IMR-90 (cell line): ENCODE results near the gene ESR1. TPM values are rescaled to one million over a fixed set of nuclear protein-coding genes. Genes with fewer than 3 reads are reported as not detected.
"Not testable (repeated sequence)": the region's sequence is repeated elsewhere in the genome, so short reads cannot be mapped to it uniquely, and the experiment has no call there.

ENCODE experiments used
- ATAC-seq: fragments of 200-7000 bp; cut with Tn5 transposase; 2 replicates; pipeline ENCODE4 v1.9.1; 2020; ENCODE audit warnings: low read depth, mild to moderate bottlenecking, moderate library complexity
- BruUV-seq: library from RNA; stranded (reverse); fragments of 400-500 nt; replicated peaks from 2 replicates; lab custom pipeline; 2021; lab: Mats Ljungman, UMichigan
- CTCF ChIA-PET: fragments of 300-600 bp; formaldehyde crosslinking; extraction: SDS; loops from one replicate; lab custom pipeline; 2021; ENCODE audit warnings: antibody characterized with exemption; lab: Yijun Ruan, JAX
- POLR2A ChIA-PET: fragments of 300-600 bp; sonication (Branson Sonifier 250); formaldehyde crosslinking; loops from one replicate; lab custom pipeline; 2022; ENCODE audit warnings: antibody characterized with exemption; ENCODE audit not compliant: unreplicated experiment; lab: Charles Lee
- DNase-seq: peaks from one replicate; pipeline ENCODE4 v3.0.0; 2013
- H2AFZ ChIP-seq: replicated peaks from 2 replicates; pipeline ENCODE3; 2013; ENCODE audit warnings: low read length, mild to moderate bottlenecking; ENCODE audit not compliant: poor library complexity
- H2AK5ac ChIP-seq: 2 replicates; pipeline ENCODE4 v1.6.1; 2013; ENCODE audit warnings: low read depth, low read length, inconsistent platforms
- H2AK9ac ChIP-seq: replicated peaks from 2 replicates; pipeline ENCODE3; 2013; ENCODE audit warnings: mild to moderate bottlenecking, low read depth, low read length, moderate library complexity; ENCODE audit not compliant: poor library complexity
- H2BK120ac ChIP-seq: 2 replicates; pipeline ENCODE4 v1.6.1; 2013; ENCODE audit warnings: low read depth, low read length, inconsistent platforms
- H2BK15ac ChIP-seq: 3 replicates; pipeline ENCODE4 v1.6.1; 2013; ENCODE audit warnings: low read depth, low read length, inconsistent platforms
- H2BK20ac ChIP-seq: 2 replicates; pipeline ENCODE4 v1.6.1; 2013; ENCODE audit warnings: low read depth, mild to moderate bottlenecking, inconsistent platforms, low read length, moderate library complexity
- H2BK5ac ChIP-seq: 2 replicates; pipeline ENCODE4 v1.6.1; 2013; ENCODE audit warnings: mild to moderate bottlenecking, low read depth, low read length, inconsistent platforms; ENCODE audit not compliant: poor library complexity, severe bottlenecking
- H3K14ac ChIP-seq: replicated peaks from 2 replicates; pipeline ENCODE4 v1.6.1; 2013; ENCODE audit warnings: low read depth, low read length, inconsistent platforms
- H3K18ac ChIP-seq: 2 replicates; pipeline ENCODE4 v1.6.1; 2013; ENCODE audit warnings: low read depth, low read length, control low read depth
- H3K23ac ChIP-seq: 2 replicates; pipeline ENCODE4 v1.6.1; 2013; ENCODE audit warnings: low read depth, low read length, inconsistent platforms
- H3K27ac ChIP-seq: 2 replicates; pipeline ENCODE4 v1.5.1; 2013; ENCODE audit warnings: mild to moderate bottlenecking, control low read depth, low read length; ENCODE audit not compliant: insufficient read depth
- H3K27me3 ChIP-seq: 2 replicates; pipeline ENCODE4 v1.6.1; 2013; ENCODE audit warnings: low read length; ENCODE audit not compliant: control insufficient read depth, insufficient read depth
- H3K36me3 ChIP-seq: 2 replicates; pipeline ENCODE4 v1.6.1; 2013; ENCODE audit warnings: low read length, mixed read lengths; ENCODE audit not compliant: control insufficient read depth, insufficient read depth
- H3K4ac ChIP-seq: 2 replicates; pipeline ENCODE4 v1.6.1; 2013; ENCODE audit warnings: low read depth, low read length, inconsistent platforms
- H3K4me1 ChIP-seq: 2 replicates; pipeline ENCODE4 v1.6.1; 2013; ENCODE audit warnings: low read length, mixed read lengths; ENCODE audit not compliant: control insufficient read depth, insufficient read depth
- H3K4me2 ChIP-seq: 2 replicates; pipeline ENCODE4 v1.6.1; 2013; ENCODE audit warnings: low read depth, mild to moderate bottlenecking, control low read depth, low read length, moderate library complexity
- H3K4me3 ChIP-seq: 2 replicates; pipeline ENCODE4 v1.5.1; 2013; ENCODE audit warnings: low read depth, mild to moderate bottlenecking, control low read depth, low read length, moderate library complexity; ENCODE audit not compliant: insufficient read depth
- H3K56ac ChIP-seq: 2 replicates; pipeline ENCODE4 v1.6.1; 2013; ENCODE audit warnings: low read length, inconsistent platforms; ENCODE audit not compliant: insufficient read depth; ENCODE audit errors: extremely low read depth
- H3K79me1 ChIP-seq, 2 experiments: 2 replicates each; pipeline ENCODE4 v1.6.1; 2013; ENCODE audit warnings: low read length in 2 of 2, inconsistent platforms in 1 of 2, low read depth in 1 of 2
- H3K9ac ChIP-seq: 2 replicates; pipeline ENCODE4 v1.6.1; 2013; ENCODE audit warnings: low read depth, low read length, control low read depth
- H3K9me1 ChIP-seq: 2 replicates; pipeline ENCODE4 v1.6.1; 2013; ENCODE audit warnings: low read length, inconsistent platforms; ENCODE audit not compliant: insufficient read depth
- H3K9me3 ChIP-seq: 2 replicates; pipeline ENCODE4 v1.6.1; 2013; ENCODE audit warnings: low read length; ENCODE audit not compliant: control insufficient read depth, insufficient read depth
- H4K20me1 ChIP-seq: 2 replicates; pipeline ENCODE4 v1.6.1; 2013; ENCODE audit warnings: low read length, inconsistent platforms; ENCODE audit not compliant: insufficient read depth
- H4K5ac ChIP-seq: 2 replicates; pipeline ENCODE4 v1.6.1; 2013; ENCODE audit warnings: mild to moderate bottlenecking, low read depth, low read length, control low read depth
- H4K8ac ChIP-seq, 2 experiments: 2 replicates each; pipeline ENCODE4 v1.6.1; 2013; ENCODE audit warnings: low read depth in 2 of 2, low read length in 2 of 2, control low read depth in 1 of 2, inconsistent platforms in 1 of 2
- H4K91ac ChIP-seq: 2 replicates; pipeline ENCODE4 v1.6.1; 2013; ENCODE audit warnings: low read depth, low read length, inconsistent platforms; ENCODE audit not compliant: insufficient read depth
- WGBS, 2 experiments: methylation state at CpG; one replicate each; pipeline versions ENCODE4 v1.1.5 to v1.1.7; 2013; ENCODE audit warnings: missing lambda C conversion rate in 2 of 2; ENCODE audit not compliant: insufficient read length in 1 of 2; ENCODE audit errors: extremely low coverage in 2 of 2; 5-methylcytosine and 5-hydroxymethylcytosine counted together
- dilution Hi-C: fragments of 300-500 bp; cut with HindIII; formaldehyde crosslinking; loops from one replicate; pipeline ENCODE4 v1.14.3; 2018; ENCODE audit warnings: low sequenced_read_pairs; ENCODE audit not compliant: unreplicated experiment
- in situ Hi-C: fragments of 300-500 bp; cut with MboI; formaldehyde crosslinking; loops from 3 replicates; pipeline ENCODE4 v1.14.3; 2019; ENCODE audit warnings: low sequenced_read_pairs, inconsistent platforms, mixed read lengths
- intact Hi-C: fragments of 100-400 bp; cut with micrococcal nuclease; formaldehyde crosslinking; loops from 2 replicates; pipeline ENCODE4 v1.10.0; 2022
- polyA plus RNA-seq, 3 experiments: library from polyadenylated mRNA; depleted of rRNA; stranded (reverse); fragments of >200 nt; gene quantifications; 2 replicates each; pipeline ENCODE4 v1.2.3, GENCODE V29; 2012; ENCODE audit warnings: low replicate concordance in 1 of 3
- total RNA-seq: library from RNA; depleted of rRNA; stranded (reverse); fragments of >200 nt; gene quantifications from 2 replicates; pipeline ENCODE4 v1.2.3, GENCODE V29; 2012

The ESR1 gene
- total and polyA plus RNA-seq, 2 of the 4 experiments (the other 2 are of a cell fraction): not detected

DNA sequence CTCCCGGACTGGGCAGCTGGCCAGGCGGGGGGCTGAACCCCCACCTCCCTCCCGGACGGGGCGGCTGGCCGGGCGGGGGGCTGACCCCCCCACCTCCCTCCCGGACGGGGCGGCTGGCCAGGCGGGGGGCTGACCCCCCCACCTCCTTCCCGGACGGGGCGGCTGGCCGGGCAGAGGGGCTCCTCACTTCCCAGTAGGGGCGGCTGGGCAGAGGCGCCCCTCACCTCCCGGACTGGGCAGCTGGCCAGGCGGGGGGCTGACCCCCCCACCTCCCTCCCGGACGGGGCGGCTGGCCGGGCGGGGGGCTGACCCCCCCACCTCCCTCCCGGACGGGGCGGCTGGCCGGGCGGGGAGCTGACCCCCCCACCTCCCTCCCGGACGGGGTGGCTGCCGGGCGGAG lies 91.7 kb downstream of the ESR1 start:
- H3K9ac ChIP-seq, H2AFZ ChIP-seq, H3K4me2 ChIP-seq, CTCF ChIA-PET, H3K36me3 ChIP-seq, H2BK20ac ChIP-seq, H4K91ac ChIP-seq, H2BK5ac ChIP-seq, H3K9me1 ChIP-seq, H3K4me3 ChIP-seq, H3K14ac ChIP-seq, H2AK9ac ChIP-seq, ATAC-seq, H3K4ac ChIP-seq, H2BK15ac ChIP-seq, H4K5ac ChIP-seq, H3K18ac ChIP-seq, H3K23ac ChIP-seq, H4K20me1 ChIP-seq, H3K79me1 ChIP-seq, DNase-seq, BruUV-seq, H3K27me3 ChIP-seq, intact Hi-C loops, H3K27ac ChIP-seq, dilution Hi-C loops, H3K56ac ChIP-seq, POLR2A ChIA-PET, H2BK120ac ChIP-seq, in situ Hi-C loops, H3K4me1 ChIP-seq, H2AK5ac ChIP-seq, H4K8ac ChIP-seq: not testable (repeated sequence)
- peaks cover 12% of the 10 kb centered on the region; the same call in 1 of the 2 replicates for H3K9me3 ChIP-seq
- WGBS, 2 experiments: no CpG with 5 or more reads among the region's 33 CpGs

- H3K18ac ChIP-seq, H4K5ac ChIP-seq, H4K8ac ChIP-seq, H2AFZ ChIP-seq, H4K91ac ChIP-seq, H2AK9ac ChIP-seq, H3K36me3 ChIP-seq, H3K9ac ChIP-seq, H3K4me3 ChIP-seq, H3K27ac ChIP-seq, H3K4me2 ChIP-seq, in situ Hi-C loops, H2BK15ac ChIP-seq, DNase-seq, H3K56ac ChIP-seq, H2BK5ac ChIP-seq, H2BK20ac ChIP-seq, intact Hi-C loops, H4K20me1 ChIP-seq, H2BK120ac ChIP-seq, H3K14ac ChIP-seq, ATAC-seq, CTCF ChIA-PET, H2AK5ac ChIP-seq, H3K9me1 ChIP-seq, H3K4me1 ChIP-seq, H3K27me3 ChIP-seq, dilution Hi-C loops, BruUV-seq, H3K23ac ChIP-seq, H3K79me1 ChIP-seq, H3K4ac ChIP-seq, POLR2A ChIA-PET: not testable (repeated sequence)
- peaks cover 12% of the 10 kb centered on the region; the same call in 1 of the 2 replicates for H3K9me3 ChIP-seq
- WGBS, 2 experiments: no CpG with 5 or more reads among the region's 15 CpGs
Observed at GRCh38 chr6:151899796-151900195, 92.3 kb downstream of the ESR1 start.
